Fibroblast of the aortic adventitia (primary cell): Measurements from ENCODE around the gene RPS15. TPM values are rescaled to one million over a fixed set of nuclear protein-coding genes. Genes with fewer than 3 reads are reported as not detected.

Experiments used
- DNase-seq: peaks from one replicate; pipeline ENCODE4 v3.0.0-alpha.2; 2010; ENCODE audit warnings: low read depth
- H3K4me3 ChIP-seq: 2 replicates; pipeline ENCODE4 v1.5.1; 2011; ENCODE audit warnings: low read depth, mild to moderate bottlenecking, control low read depth, low read length, moderate library complexity
- CTCF ChIP-seq: IDR thresholded peaks from 2 replicates; pipeline ENCODE4 v1.5.1; 2011; ENCODE audit warnings: mild to moderate bottlenecking, low read length, control low read depth, inconsistent platforms; ENCODE audit not compliant: insufficient read depth
- total RNA-seq: library from RNA; depleted of rRNA; stranded (reverse); fragments of >200 nt; gene quantifications from 2 replicates; pipeline ENCODE4 v1.2.3, GENCODE V29; 2012; ENCODE audit warnings: low replicate concordance

RPS15 gene
- total RNA-seq, 1 donor: 712 TPM

DNA sequence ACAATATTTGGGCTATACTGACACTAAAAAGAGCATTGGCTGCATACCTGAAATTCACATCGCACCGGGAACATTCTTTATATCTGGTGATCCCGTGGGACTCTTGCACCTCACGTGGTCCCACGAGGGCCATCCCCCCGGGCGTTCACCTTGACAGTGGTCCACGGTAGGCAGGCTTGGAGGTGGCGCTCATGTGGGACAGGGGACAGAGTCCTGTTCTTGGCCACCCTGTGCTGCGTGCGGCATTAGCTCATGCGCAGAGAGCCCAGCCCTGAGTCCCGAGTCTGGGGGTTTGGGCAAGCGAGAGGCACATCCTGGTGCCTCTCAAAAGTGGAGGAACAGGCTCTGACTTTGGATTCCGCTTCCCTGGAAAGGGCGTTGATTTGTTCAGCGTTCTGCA lies 44.4 kb upstream of the RPS15 start:
- no peak for DNase-seq
- no peak overlapping the region for H3K4me3 ChIP-seq
- TF ChIP-seq CTCF: no peak

DNA sequence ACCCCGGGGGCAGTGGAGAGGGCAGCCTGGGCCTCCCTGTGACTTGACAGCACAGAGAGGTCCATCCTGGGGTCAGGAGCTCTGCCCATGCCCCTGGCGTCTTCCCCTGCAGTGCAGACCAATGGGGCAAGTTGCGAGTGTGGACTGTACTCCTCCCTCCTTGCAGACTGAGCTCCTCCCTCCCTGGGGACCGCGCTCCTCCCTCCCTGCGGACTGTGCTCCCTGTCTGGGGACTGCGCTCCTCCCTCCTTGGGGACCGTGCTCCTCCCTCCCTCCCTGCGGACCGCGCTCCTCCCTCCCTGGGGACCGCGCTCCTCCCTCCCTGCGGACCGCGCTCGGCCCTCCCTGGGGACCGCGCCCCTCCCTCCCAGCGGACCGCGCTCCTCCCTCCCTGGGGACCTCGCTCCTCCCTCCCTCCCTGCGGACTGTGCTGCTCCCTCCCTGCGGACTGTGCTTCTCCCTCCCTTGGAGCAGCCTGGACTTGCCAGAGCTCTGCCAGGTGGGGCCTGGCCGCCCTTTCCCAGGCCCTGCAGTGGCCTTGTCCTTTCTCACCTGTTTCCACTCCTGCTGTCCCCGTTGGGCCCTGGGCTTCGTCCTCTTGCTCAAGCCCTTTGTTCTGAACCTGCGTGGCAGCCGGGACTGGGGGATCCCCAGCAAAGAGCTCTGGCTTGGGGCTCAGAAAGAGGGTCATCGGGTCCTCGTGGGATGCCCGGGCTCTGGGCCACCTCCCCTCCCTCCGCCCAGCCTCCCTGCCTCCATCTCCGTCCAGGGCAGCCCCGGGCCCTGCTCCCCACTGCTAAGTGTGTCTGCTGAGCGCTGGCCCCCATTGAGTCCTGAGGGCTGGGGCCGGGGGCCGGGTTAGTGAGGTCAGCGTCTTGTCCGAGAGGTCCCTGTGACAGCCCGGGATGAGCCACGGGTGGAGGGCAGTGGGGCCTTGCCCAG lies 43.7 kb upstream of the RPS15 start:
- no peak overlapping the region for H3K4me3 ChIP-seq
- DNase-seq: no peak
- no peak for TF ChIP-seq CTCF

DNA sequence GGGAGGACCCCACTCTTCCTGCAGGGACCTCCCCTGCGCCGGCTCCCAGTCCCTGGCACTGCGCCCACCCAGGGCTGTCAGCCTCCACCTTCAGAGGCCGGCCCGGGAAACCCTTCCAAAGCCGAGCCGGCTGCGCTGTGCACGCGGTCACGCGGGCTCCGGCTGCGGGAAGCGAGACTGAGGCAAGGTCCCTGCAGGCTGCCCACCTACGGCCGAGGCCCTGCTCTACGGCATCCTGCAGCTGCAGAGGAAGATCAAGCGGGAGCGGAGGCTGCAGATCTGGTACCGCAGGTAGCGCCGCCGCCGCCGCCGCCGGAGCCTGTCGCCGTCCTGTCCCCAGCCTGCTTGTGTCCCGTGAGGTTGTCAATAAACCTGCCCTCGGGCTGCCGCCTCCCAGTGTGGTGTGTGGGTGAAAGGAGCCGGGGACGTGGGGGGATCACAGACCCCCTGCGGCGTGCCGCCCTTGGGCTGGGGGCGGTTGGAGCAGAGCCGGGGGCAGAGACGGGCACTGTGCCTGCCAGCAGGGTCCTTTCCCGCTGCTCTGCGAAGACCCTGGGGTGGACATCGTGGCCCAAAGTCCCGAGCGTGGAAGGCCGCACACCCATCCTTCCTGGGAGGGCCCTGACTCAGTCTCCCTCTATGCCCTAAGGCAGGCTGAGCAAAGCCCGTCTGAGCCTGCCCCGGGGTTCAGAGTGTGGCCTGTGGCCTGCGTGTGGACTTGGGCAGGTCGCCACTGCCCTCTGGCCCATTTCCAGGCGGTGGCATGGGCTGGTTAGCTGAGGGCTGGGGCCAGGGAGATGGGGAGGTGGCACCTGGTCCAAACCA lies 42.8 kb upstream of the RPS15 start:
- no peak for DNase-seq
- H3K4me3 ChIP-seq: no peak overlapping the region
- no peak for TF ChIP-seq CTCF

- no peak overlapping the region for H3K4me3 ChIP-seq
- TF ChIP-seq CTCF: no peak
- DNase-seq: no peak
These were observed 42.0 kb upstream of the RPS15 start for GRCh38 chr19:1396019-1396767.

GRCh38 chr19:1396768-1397679 lies 41.2 kb upstream of the RPS15 start:
- no peak for TF ChIP-seq CTCF
- DNase-seq: no peak

GRCh38 chr19:1397838-1398237 lies 40.4 kb upstream of the RPS15 start:
- DNase-seq: no peak
- no peak overlapping the region for H3K4me3 ChIP-seq
- TF ChIP-seq CTCF: no peak

More at GRCh38 chr19:1396768-1397679, 41.2 kb upstream of the RPS15 start:
- no peak overlapping the region for H3K4me3 ChIP-seq
